ENCODE measurements around the gene MAP1A.
A peak's percentile ranks its signal among the peaks of the same experiment; 100 is the strongest.

MAP1A gene

GRCh38 chr15:43511012-43511885 is 6.2 kb upstream of the MAP1A start:
- DNase-seq (ENCODE audit: low spot score), result no peak

- no peak for DNase-seq (ENCODE audit: low spot score)
Measured at GRCh38 chr15:43513550-43513949, 3.9 kb upstream of the MAP1A start.

- peak; percentile 47 for DNase-seq (ENCODE audit: low spot score)
Measured at GRCh38 chr15:43514241-43515057, 3.0 kb upstream of the MAP1A start.

- DNase-seq (ENCODE audit: low spot score), result no peak
Measured at GRCh38 chr15:43515741-43516140, 1.7 kb upstream of the MAP1A start.

- DNase-seq (ENCODE audit: low spot score), result no peak
Measured at GRCh38 chr15:43516185-43516584, 1.2 kb upstream of the MAP1A start.

- DNase-seq (ENCODE audit: low spot score), result no peak
Measured at GRCh38 chr15:43516801-43517353, 531 bp upstream of the MAP1A start.

- DNase-seq (ENCODE audit: low spot score), result no peak
Measured at GRCh38 chr15:43518197-43518761, 871 bp downstream of the MAP1A start.

- no peak for DNase-seq (ENCODE audit: low spot score)
Measured at GRCh38 chr15:43519196-43519595, 1.8 kb downstream of the MAP1A start.

- no peak for DNase-seq (ENCODE audit: low spot score)
Measured at GRCh38 chr15:43520138-43520537, 2.7 kb downstream of the MAP1A start.

GRCh38 chr15:43521419-43521818 is 4.0 kb downstream of the MAP1A start:
- DNase-seq (ENCODE audit: low spot score), result no peak

- no peak for DNase-seq (ENCODE audit: low spot score)
Measured at GRCh38 chr15:43522247-43522646, 4.8 kb downstream of the MAP1A start.

- DNase-seq (ENCODE audit: low spot score), result no peak
Measured at GRCh38 chr15:43523646-43524045, 6.2 kb downstream of the MAP1A start.

- DNase-seq (ENCODE audit: low spot score), result no peak
Measured at GRCh38 chr15:43524254-43524845, 6.9 kb downstream of the MAP1A start.

GRCh38 chr15:43525131-43525530 is 7.7 kb downstream of the MAP1A start:
- no peak for DNase-seq (ENCODE audit: low spot score)

- no peak for DNase-seq (ENCODE audit: low spot score)
Measured at GRCh38 chr15:43526261-43526930, 9.0 kb downstream of the MAP1A start.

GRCh38 chr15:43527016-43527801 is 9.8 kb downstream of the MAP1A start:
- no peak for DNase-seq (ENCODE audit: low spot score)

GRCh38 chr15:43527802-43528541 is 10.6 kb downstream of the MAP1A start:
- DNase-seq (ENCODE audit: low spot score), result no peak

GRCh38 chr15:43528542-43529007 is 11.2 kb downstream of the MAP1A start:
- no peak for DNase-seq (ENCODE audit: low spot score)

- no peak for DNase-seq (ENCODE audit: low spot score)
Measured at GRCh38 chr15:43529141-43529540, 11.7 kb downstream of the MAP1A start.

All from hematopoietic multipotent progenitor cell treated with erythropoietin and hydrocortisone succinate and interleukin-3 and kit ligand, for 15 days (in vitro differentiated cells).